Measurements from ENCODE around the gene TCL1B.
A peak's percentile ranks its signal among the peaks of the same experiment; 100 is the strongest.
"Not testable (repeated sequence)": the region's sequence is repeated elsewhere in the genome, so short reads cannot be mapped to it uniquely, and the experiment has no call there.

The TCL1B gene

DNA sequence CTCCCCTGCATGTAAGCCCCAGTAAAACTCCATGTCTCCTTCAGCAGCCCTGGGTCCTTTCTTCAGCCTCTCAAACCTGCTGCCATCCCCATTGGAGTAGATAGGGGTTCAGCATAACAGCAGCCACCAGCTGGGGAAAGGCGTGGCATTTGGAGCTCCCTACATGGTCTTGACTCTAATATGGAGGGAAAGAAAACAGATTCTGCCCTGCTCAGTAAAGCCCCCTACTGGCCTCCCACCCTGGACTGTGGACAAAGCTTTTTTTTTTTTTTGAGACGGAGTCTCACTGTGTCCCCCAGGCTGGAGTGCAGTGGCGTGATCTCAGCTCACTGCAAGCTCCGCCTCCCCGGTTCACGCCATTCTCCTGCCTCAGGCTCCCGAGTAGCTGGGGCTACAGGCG lies 20.7 kb upstream of the TCL1B start:
- H3K4me3 ChIP-seq, H3K27ac ChIP-seq: not testable (repeated sequence)

DNA sequence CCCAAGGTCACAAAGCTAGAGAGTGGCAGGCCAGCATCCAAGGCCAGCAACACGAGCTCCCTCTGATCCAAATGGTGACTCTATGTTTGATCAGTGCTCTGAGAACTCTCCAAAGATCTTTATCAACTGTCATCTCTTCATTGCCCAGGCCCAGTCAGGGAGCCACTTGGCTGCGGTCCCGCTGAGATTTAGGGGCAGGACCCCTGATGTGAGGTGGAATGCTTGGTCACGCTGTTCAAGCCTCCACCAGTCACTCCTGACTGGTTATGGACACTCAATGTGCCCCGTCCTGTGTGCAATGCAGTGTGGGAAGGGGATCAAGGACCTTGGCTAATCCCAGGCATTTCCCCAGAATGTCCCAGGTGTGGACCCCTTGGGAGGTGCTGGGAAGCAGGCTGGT lies 19.8 kb upstream of the TCL1B start:
- Histone ChIP-seq H3K4me3 (no peak overlapping the region), H3K27ac (no peak overlapping the region)

DNA sequence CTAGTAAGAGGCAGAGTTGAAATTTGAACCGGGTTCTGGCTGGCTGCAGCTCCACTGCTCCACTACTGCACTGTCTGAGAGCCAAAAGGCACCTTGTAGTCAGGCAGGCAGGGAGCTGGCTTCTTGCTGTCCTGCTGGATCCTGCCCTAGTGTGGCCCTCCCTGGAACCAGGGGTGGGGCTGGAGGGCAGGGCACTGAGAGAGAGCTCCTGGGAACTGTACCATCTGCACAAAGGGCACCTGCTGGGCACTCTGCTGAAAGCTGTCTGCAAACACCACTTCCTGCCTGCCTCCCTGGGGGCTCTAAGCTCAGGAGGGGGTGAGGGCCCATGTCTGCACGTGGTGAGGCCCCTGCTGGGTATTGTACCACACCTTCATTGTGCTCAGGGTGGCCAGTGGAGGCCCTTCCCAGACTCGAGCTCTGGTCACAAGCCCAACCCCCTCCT lies 19.0 kb upstream of the TCL1B start:
- H3K4me3 ChIP-seq = no peak overlapping the region
- no peak overlapping the region for H3K27ac ChIP-seq

DNA sequence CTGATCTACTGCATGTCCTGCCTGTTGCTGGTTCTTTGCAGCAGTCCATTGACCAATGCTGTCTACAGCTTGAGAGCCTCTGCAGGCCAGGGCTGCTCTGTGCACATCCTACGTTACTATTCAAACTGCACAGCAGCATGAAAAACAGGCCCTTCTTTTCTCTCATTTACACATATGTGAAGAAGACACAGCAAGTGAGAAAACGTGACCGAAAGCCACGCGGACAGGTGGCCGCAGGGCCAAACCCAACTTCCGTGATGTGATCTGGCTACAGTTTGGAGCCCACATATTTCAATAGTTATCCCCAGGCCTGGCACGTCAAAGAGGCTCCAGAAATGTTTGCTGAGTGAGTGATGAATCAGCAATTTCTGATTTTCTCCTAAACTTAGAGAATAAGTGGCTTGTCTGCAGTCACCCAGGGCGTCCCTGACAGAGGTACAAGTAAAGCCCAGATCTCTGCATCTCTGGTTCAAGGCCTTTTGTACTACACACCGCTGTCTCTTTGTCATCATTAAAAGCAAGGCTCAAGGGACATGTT lies 17.9 kb upstream of the TCL1B start:
- Histone ChIP-seq H3K4me3 (no peak overlapping the region), H3K27ac (no peak overlapping the region)

DNA sequence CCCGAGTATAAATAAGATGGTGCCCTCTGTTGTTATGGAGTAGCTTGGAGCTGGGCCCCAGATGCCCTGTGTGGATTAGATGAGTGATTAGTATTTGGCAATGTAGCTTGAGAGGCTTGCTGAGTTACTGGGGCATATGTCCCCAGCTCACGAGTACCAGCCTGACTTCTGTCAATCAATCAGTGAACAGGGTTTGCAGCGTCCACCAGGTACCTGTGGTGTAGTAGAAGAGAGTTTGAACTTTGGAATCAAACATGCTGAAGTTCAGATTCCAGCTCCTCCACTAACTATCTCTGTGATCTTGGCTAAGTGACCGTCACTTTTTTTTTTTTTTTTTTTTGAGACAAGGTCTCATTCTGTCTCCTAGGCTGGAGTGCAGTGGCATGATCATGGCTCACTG lies 11.6 kb upstream of the TCL1B start:
- H3K4me3 ChIP-seq = no peak overlapping the region
- H3K27ac ChIP-seq = no peak overlapping the region

DNA sequence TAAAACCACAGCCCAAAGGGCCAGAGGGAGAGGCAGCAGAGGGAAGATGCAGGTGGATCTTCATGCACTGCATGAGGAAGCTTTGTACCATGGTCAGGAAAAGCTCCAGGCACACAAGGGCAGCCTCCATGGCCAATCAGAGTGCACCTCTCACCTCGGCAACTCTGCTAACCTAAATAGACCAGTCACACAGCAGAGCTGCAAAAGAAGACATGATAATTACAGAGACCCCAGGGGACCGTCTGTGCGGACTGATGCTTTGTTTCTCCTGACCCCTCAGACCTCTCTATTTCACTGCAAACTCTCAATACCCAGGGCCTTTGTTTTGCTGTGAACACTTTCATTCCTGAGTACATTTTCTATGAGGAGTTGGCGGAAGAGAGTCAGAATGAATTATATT lies 10.7 kb upstream of the TCL1B start:
- H3K4me3 ChIP-seq = no peak overlapping the region
- no peak overlapping the region for H3K27ac ChIP-seq

DNA sequence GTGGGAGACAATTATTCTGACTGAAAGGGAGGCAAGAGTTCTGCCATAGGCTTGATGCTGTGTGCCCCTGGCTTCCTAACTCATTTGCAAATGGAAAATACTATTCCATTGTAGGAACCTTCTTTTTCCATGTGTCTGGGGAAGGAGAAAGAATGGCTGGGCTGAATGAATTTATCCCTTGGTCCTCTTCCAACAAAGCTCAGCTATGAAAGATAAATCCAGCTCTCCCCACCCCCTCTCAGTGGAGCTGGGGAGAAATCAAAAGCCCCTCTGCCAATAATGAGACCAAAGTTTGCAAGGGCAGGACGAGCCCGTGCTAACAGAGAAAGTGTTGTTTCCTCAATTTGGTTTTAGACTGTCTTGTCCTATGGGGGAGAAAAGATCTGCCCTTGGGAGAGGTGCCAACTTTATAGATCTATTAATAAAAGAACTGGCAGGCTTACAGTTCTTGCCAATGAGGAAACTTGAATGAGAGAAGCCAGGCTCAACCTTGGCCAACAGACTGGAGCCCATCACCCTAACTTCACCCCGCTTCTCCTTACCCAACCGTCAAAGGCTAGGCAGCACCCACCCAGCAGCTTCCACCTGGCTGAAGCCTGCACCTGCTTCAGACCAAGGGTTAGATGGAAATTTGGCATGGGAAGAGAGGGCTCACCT lies 8.9 kb upstream of the TCL1B start:
- no peak overlapping the region for H3K4me3 ChIP-seq
- no peak overlapping the region for H3K27ac ChIP-seq

DNA sequence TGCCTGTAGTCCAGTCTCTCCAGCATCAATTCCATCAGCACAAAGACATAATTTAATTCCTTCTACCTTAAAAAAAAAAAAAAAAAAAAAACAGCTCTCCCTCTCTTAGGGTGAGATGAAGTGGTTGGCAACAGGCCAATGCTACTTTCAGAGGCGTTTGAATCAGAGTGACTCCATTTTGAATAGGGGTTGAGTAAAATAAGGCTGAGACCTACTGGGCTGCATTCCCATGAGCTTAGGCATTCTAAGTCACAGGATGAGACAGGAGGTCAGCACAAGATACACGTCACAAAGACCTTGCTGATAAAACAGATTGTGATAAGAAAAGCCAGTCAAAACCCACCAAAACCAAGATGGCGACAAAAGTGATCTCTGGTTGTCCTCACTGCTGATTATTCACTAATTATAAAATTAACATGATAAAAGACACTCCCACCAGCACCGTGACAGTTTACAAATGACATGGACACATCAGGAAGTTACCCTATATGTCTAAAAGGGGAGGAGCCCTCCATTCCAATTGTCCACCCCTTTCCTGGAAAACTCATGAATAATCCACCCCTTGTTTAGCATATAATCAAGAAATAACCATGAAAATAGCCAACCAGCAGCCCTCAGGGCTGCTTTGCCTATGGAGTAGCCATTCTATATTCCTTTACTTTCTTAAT lies 6.9 kb upstream of the TCL1B start:
- no peak overlapping the region for H3K4me3 ChIP-seq

DNA sequence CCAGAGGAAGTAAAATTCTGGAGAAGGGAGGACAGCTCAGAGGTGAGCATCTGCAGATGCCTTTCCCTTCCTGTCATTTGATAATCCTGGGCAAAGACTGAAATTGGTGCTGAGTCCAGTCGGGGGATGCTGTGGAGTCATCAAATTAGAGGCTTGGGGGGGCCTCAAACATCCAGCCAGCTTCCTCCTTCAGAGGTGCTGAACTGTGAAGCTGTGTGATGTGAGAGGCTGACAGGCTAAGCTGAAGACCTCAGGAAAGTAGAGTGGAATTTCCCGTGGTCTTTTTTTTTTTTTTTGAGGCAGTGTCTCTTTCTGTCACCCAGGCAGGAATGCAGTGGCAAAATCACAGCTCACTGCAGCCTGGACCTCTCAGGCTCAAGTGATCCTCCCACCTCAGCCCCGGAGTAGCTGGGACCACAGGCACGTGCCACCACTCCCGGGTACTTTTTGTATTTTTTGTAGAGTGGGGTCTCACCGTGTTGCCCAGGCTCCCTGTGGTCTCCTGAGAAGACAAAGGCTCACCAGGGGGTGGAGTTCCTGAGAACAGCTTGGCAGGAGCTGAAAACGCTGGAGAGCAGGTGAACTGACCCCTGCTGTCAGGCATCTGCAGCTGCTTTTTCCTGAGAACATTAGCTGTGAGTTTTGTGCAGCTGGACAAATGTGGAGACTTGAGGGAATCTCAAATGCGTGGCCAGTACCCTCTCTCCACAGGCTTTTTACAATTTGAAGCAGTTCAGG lies 6.1 kb upstream of the TCL1B start:
- no peak overlapping the region for H3K4me3 ChIP-seq

More for the DNA sequence above, 6.9 kb upstream of the TCL1B start:
- no peak overlapping the region for H3K27ac ChIP-seq

DNA sequence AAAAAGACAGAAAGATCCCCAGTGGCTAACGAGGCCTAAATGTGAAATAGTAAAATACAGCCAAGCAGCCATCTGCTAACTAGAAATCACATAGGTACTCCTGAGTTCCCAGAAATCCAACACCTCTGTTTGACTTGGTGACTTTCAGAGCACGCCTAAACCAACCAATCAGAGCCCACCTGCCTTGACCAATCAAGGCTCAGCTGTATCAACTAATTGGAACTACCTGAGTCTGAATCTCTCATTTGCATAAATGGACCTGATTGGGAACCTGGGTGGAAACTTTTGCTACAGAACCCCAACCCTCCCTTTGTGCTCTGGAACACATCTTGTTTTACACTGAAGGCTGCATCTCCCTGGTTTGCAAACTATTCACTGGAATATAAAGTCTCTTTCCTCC lies 5.1 kb upstream of the TCL1B start:
- H3K27ac ChIP-seq = no peak overlapping the region
- no peak overlapping the region for H3K4me3 ChIP-seq

More for the DNA sequence above, 6.1 kb upstream of the TCL1B start:
- no peak overlapping the region for H3K27ac ChIP-seq

DNA sequence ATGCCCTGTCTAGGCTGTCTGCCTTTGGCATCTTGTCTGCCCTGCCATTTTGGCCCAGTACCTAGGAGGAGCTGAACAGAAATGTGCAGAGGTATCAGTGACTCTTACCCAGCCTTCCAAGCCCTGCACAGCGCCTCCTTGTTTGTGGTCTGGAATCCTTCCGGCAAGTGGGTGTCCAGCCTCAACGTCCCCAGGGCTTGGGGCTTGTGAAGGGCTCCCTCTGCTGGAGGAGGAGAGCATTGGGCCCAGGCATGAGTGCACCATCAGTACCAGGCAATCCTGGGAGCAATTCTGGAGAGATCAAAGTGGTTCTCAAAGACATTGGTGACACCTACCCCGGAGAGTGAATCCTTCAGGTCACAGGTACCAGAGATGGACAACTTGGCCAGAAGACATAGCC lies 2.4 kb upstream of the TCL1B start:
- Histone ChIP-seq H3K27ac (no peak overlapping the region), H3K4me3 (no peak overlapping the region)

DNA sequence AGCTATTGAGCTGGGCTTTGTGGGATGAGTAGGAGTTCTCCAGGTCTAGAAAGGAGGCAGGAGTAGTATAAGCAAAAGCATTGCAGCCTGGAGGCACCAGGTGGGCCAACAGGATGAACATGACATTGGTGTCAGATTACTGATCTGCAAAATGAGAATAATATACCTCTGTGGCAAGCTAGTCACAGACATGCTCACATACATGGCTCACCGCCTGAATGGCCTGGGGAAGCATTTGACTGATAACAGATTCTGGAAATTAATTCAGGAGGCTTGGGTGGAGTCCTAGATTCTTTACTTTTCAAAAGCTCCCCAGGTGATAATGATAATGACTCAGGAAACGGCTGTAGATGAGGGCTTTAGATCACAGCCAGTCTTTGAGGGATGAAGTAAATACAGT lies 709 bp downstream of the TCL1B start:
- no peak overlapping the region for H3K27ac ChIP-seq
- H3K4me3 ChIP-seq = no peak overlapping the region

DNA sequence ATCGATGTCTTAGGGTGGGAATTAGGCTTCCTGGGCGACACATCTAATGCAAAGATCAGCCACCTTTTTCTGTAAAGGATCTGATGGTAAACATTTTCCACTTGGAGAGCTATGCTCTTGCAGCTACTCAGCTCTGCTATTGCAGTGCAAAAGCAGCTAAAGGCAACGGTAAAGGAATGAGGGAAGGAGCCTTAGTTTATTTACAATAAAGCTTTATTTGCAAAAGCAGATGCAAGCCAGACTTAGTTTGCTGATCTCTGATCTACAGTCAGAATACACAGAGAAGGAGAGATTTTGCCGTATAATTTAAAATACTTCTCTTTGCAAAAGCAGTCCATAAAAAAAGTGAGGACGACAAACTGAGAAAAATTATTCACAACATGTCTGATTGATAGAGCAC lies 3.2 kb downstream of the TCL1B start:
- H3K27ac ChIP-seq = no peak overlapping the region
- H3K4me3 ChIP-seq = no peak overlapping the region

DNA sequence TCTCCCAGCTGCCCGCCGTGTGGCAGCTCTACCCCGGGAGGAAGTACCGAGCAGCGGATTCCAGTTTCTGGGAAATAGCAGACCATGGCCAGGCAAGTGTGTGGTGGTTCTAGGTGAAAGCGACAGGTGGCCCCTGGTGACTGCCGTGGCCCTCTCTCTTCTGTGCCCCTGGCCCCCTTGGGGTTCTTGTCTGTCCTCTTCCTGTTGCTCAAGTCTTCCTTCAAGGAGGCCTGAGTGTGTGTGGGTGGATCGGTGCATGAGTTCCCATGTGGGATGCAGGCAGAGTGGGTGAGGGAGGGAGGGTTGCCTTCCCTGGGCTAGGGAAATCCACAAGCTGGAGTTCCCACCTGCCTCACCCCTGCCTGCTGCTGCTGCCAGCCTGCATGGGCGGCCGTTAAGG lies 4.6 kb downstream of the TCL1B start:
- H3K4me3 ChIP-seq = no peak overlapping the region
- no peak overlapping the region for H3K27ac ChIP-seq

DNA sequence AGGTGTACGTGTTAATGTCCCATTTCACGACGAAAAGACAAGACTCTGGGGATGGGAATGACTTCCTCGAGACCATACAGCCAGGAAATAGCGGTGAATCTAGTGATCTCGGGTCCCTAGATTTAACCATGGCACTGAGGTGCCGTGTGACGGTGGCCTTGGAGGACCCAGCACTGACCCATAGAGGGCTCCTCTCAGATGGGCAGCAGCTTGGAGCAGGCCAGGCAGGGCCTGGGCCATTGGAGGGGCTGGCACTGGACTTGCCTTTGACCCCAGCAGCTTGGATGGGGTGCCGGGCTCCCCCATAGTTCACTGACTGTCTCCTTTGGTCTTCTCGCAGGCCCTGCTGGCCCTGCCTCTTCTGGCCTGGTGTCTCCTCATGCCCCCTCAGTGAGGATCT lies 5.4 kb downstream of the TCL1B start:
- Histone ChIP-seq H3K27ac (no peak overlapping the region), H3K4me3 (no peak overlapping the region)

DNA sequence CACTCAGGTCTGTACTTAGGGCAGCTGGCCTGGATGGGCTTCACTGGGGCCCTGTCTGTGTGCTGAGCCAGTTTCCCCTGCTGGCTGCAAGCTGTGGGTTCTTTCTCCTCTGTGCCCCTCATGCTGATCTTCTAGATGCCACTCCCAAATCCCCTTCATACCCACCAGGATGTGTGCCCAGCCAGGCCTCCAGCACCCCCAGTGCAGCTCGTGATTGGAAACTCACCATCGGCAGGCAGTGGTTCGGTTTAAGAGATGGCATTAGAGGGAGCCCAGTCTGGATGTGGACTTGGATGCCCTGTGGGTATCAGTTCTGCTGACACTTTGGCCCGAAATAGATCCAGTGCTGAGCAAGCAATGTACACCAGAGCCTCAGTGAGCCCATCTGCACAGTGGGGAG lies 5.9 kb downstream of the TCL1B start:
- no peak overlapping the region for H3K4me3 ChIP-seq
- no peak overlapping the region for H3K27ac ChIP-seq

DNA sequence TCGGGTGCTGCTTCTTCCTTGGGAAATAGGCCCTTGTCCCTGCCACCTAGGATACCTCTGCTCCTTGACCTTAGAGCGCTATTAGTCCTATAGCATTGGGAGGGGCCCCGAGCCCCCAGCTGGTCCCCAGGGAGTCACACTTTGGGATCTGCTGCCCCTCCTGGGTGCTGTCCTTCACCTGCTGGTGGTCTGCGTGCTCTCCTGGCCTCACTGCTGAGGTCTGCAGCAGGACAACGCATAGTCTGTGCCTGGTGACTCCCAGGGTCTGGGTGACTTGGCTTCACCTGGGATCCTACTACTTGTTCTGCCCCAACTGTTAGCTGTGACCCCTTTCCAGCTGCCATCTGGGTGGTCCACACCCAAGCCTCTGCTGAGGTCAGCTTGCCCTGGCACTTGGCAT lies 8.8 kb downstream of the TCL1B start:
- H3K4me3 ChIP-seq = no peak overlapping the region
- H3K27ac ChIP-seq = no peak overlapping the region

DNA sequence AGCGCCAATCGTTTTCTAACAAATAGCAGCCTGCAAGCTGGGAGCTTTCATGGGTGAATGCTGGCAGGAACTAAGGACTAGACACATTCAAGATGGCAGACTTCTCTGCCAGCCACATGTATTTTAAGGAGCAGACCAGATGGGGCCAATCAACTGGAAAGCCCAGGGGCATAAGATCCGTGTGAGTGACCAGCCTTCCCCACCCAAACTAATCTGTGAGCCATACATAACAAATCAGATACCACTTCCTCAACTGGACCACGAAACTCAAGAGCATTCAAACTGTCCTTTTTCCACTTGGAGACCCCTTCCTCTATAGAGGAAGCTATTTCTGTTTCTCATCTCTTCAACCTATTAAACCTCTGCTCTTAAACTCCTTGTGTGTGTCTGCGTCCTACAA lies 9.7 kb downstream of the TCL1B start:
- Histone ChIP-seq H3K27ac (no peak overlapping the region), H3K4me3 (no peak overlapping the region)

DNA sequence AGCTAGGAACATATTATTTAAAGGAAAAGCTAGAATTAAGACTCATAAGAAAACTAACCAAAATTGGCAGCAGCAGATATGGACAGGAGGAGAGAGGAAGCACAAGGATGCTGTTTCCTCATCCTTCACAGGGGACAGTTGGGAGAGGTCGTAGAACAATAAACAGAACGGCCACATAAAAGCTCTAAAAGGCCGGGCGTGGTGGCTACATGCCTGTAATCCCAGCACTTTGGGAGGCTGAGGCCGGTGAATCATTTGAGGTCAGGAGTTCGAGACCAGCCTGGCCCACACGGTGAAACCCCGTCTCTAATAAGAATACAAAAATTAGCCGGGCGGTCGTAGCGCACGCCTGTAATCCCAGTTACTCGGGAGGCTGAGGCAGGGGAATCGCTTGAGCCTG lies 10.5 kb downstream of the TCL1B start:
- H3K27ac ChIP-seq = peak overlapping the region in 1 of 21 experiments; percentile 3

DNA sequence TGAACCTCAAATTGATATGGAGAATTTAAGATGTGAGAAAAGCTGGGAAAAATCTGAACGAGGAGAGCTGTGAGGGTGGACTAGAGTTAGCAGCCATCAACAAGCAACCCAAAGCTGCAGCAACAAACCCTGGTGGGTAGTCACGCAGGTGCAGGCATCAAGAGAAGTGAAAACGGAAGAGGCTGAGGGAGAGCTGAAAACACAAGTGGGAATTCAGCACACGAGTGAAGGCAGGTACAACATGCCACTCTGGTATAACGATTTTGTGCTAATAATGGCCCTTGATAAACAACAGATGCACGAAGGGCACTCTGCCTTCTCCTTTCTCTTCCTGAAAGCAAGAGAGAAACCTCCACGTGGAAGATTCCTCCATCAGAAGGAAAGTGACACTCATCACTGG lies 11.5 kb downstream of the TCL1B start:
- Histone ChIP-seq H3K27ac (no peak overlapping the region), H3K4me3 (no peak overlapping the region)

More for the DNA sequence above, 10.5 kb downstream of the TCL1B start:
- no peak overlapping the region for H3K4me3 ChIP-seq

DNA sequence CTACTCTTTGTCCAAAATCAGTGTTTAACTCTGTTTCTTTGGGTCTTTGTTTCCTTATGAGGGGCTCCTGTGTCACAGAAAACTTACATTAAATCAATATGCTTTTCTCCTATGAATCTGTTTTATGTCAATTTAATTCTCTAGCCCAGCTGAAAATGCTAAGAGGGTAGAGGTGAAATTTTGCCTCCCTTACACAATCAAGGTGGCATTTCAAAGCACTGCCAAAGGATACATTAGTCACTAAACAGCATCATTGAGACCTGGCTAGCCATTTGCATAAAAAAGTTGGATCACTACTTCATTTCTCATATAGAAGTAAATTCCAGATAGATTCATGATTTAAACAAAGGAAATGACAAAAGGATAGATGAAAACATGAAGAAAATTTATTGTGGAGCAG lies 12.1 kb downstream of the TCL1B start:
- Histone ChIP-seq H3K4me3 (no peak overlapping the region), H3K27ac (no peak overlapping the region)
